K562 (cell line): Measurements from ENCODE around the gene KRT5.

Source experiments
- CHCHD3 ChIP-seq: fragments of 250-450 bp; sonication (Bioruptor Pico); IDR thresholded peaks from 2 replicates; pipeline ENCODE4 v2.1.2; 2022; ENCODE audit warnings: mild to moderate bottlenecking
- CTCF ChIP-seq, 3 experiments: IDR thresholded peaks in 2 of 3; conservative IDR thresholded peaks in 1 of 3; 2 replicates each; pipeline ENCODE4 v1.5.1; 2011 to 2012; ENCODE audit warnings: low read length in 3 of 3, mild to moderate bottlenecking in 3 of 3, control low read depth in 2 of 3, improper control_type of control experiment in 1 of 3, inconsistent platforms in 1 of 3, low read depth in 1 of 3, mixed read lengths in 1 of 3, moderate library complexity in 1 of 3; ENCODE audit not compliant: insufficient read depth in 2 of 3
- FOS ChIP-seq: IDR thresholded peaks from 3 replicates; pipeline ENCODE4 v1.6.1; 2011; ENCODE audit not compliant: insufficient read length; ENCODE audit errors: extremely low read depth
- FOSL1 ChIP-seq: fragments of 200-800 bp; sonication (Bioruptor generic); conservative IDR thresholded peaks from 2 replicates; pipeline ENCODE4 v1.6.1; 2016; ENCODE audit warnings: missing genetic modification characterization, missing compliant biosample characterization
- IRF2 ChIP-seq: sonication (generic); formaldehyde crosslinking; IDR thresholded peaks from 2 replicates; pipeline ENCODE4 v1.8.1; 2022; ENCODE audit warnings: mild to moderate bottlenecking, missing genetic modification reagents
- KLF13 ChIP-seq: fragments of 450-650 bp; IDR thresholded peaks from 2 replicates; pipeline ENCODE4 v1.6.1; 2016; ENCODE audit warnings: missing genetic modification characterization, low read depth, mild to moderate bottlenecking, missing compliant biosample characterization, moderate library complexity, borderline replicate concordance
- MEF2A ChIP-seq: IDR thresholded peaks from 2 replicates; pipeline ENCODE4 v1.6.1; 2011; ENCODE audit warnings: low read depth, mild to moderate bottlenecking, low read length, moderate library complexity; ENCODE audit not compliant: control insufficient read depth
- RFX7 ChIP-seq: fragments of 250-450 bp; sonication (Bioruptor Pico); IDR thresholded peaks from 2 replicates; pipeline ENCODE4 v1.5.1; 2021; ENCODE audit warnings: mild to moderate bottlenecking
- SMAD3 ChIP-seq: fragments of 450-650 bp; formaldehyde crosslinking; conservative IDR thresholded peaks from 2 replicates; pipeline ENCODE4 v1.4.0; 2020; ENCODE audit warnings: mild to moderate bottlenecking
- TEAD1 ChIP-seq, 2 experiments: fragments of 450-650 bp in 1 of 2; sonication (generic) in 1 of 2; formaldehyde crosslinking; IDR thresholded peaks; 2 replicates each; pipeline versions ENCODE4 v1.4.0 to v1.8.0; 2020 to 2022; ENCODE audit warnings: mild to moderate bottlenecking in 2 of 2, missing genetic modification reagents in 1 of 2

GRCh38 chr12:52532636-52533035 lies 12.4 kb upstream of the KRT5 start:
- TF ChIP-seq RFX7 (CRISPR knock-in tag), result no peak
- TF ChIP-seq FOS, result no peak
- no peak for TF ChIP-seq IRF2 (CRISPR knock-in tag)
- TF ChIP-seq CTCF (IDR thresholded peaks at IDR 0.05 in 2 of 3, conservative IDR thresholded peaks at IDR 0.05 in 1 of 3; ENCODE audit: insufficient read depth in 2 of 3, low read depth in 1 of 3, low read length in 3 of 3), result no peak
- no peak for TF ChIP-seq KLF13 (tag)
- no peak for TF ChIP-seq TEAD1 (CRISPR knock-in tag; IDR thresholded peaks at IDR 0.05)
- no peak for TF ChIP-seq CHCHD3 (CRISPR knock-in tag)
- TF ChIP-seq SMAD3, result no peak
- TF ChIP-seq MEF2A, result no peak
- no peak for TF ChIP-seq FOSL1 (tag)
